H9 (cell line): ENCODE results near the gene TMEM187. TPM values are rescaled to one million over a fixed set of nuclear protein-coding genes. Genes with fewer than 3 reads are reported as not detected.

ENCODE experiments used
- DNase-seq: peaks from one replicate; pipeline ENCODE4 v3.0.0-alpha.2; 2017
- H2AFZ ChIP-seq: one replicate; pipeline ENCODE4 v1.6.1; 2013; ENCODE audit warnings: mild to moderate bottlenecking, low read length, control low read depth, moderate library complexity
- H2AK5ac ChIP-seq: 2 replicates; pipeline ENCODE4 v1.6.1; 2013; ENCODE audit warnings: low read length, control low read depth, mixed read lengths; ENCODE audit not compliant: insufficient read length
- H2BK120ac ChIP-seq: one replicate; pipeline ENCODE4 v1.6.1; 2013; ENCODE audit warnings: low read depth, mild to moderate bottlenecking, low read length, control low read depth, inconsistent platforms; ENCODE audit not compliant: poor library complexity, severe bottlenecking
- H2BK12ac ChIP-seq: 2 replicates; pipeline ENCODE4 v1.6.1; 2013; ENCODE audit warnings: low read length, control low read depth, mixed read lengths, low read depth; ENCODE audit not compliant: insufficient read length
- H2BK15ac ChIP-seq: 2 replicates; pipeline ENCODE4 v1.6.1; 2013; ENCODE audit warnings: low read depth, low read length, control low read depth
- H2BK20ac ChIP-seq: one replicate; pipeline ENCODE4 v1.6.1; 2013; ENCODE audit warnings: low read depth, mild to moderate bottlenecking, low read length, control low read depth, inconsistent platforms; ENCODE audit not compliant: poor library complexity, severe bottlenecking
- H2BK5ac ChIP-seq: 2 replicates; pipeline ENCODE4 v1.6.1; 2013; ENCODE audit warnings: low read length, control low read depth, mixed read lengths; ENCODE audit not compliant: insufficient read length
- H3K14ac ChIP-seq: 2 replicates; pipeline ENCODE4 v1.6.1; 2013; ENCODE audit warnings: low read length, control low read depth; ENCODE audit not compliant: insufficient read depth
- H3K18ac ChIP-seq: 2 replicates; pipeline ENCODE4 v1.6.1; 2013; ENCODE audit warnings: low read depth, mild to moderate bottlenecking, mixed read lengths, low read length, control low read depth; ENCODE audit not compliant: insufficient read length
- H3K23ac ChIP-seq: 2 replicates; pipeline ENCODE4 v1.6.1; 2013; ENCODE audit warnings: low read length, control low read depth, mixed read lengths, low read depth; ENCODE audit not compliant: insufficient read length
- H3K23me2 ChIP-seq: 2 replicates; pipeline ENCODE4 v1.6.1; 2013; ENCODE audit warnings: low read depth, mild to moderate bottlenecking, mixed read lengths, low read length, control low read depth; ENCODE audit not compliant: insufficient read length, poor library complexity, severe bottlenecking
- H3K27ac ChIP-seq: 2 replicates; pipeline ENCODE4 v1.5.1; 2013; ENCODE audit warnings: low read length, control low read depth, mixed read lengths, low read depth; ENCODE audit not compliant: insufficient read length
- H3K27me3 ChIP-seq: 2 replicates; pipeline ENCODE4 v1.6.1; 2013; ENCODE audit warnings: low read length, control low read depth, inconsistent platforms; ENCODE audit not compliant: insufficient read depth
- H3K4ac ChIP-seq: 2 replicates; pipeline ENCODE4 v1.6.1; 2013; ENCODE audit warnings: low read depth, mild to moderate bottlenecking, control low read depth, inconsistent platforms, low read length, moderate library complexity
- H3K4me1 ChIP-seq: 2 replicates; pipeline ENCODE4 v1.6.1; 2013; ENCODE audit warnings: low read length, control low read depth, inconsistent platforms; ENCODE audit not compliant: insufficient read depth
- H3K4me2 ChIP-seq: 2 replicates; pipeline ENCODE4 v1.6.1; 2013; ENCODE audit warnings: low read length, control low read depth, mixed read lengths; ENCODE audit not compliant: insufficient read length, insufficient read depth
- H3K56ac ChIP-seq: 2 replicates; pipeline ENCODE4 v1.6.1; 2013; ENCODE audit warnings: low read depth, mild to moderate bottlenecking, mixed read lengths, low read length, control low read depth; ENCODE audit not compliant: insufficient read length
- H3K79me1 ChIP-seq: 2 replicates; pipeline ENCODE4 v1.6.1; 2013; ENCODE audit warnings: low read depth, mild to moderate bottlenecking, moderate library complexity, low read length, control low read depth, inconsistent platforms; ENCODE audit not compliant: insufficient read depth, poor library complexity, severe bottlenecking
- H3K79me2 ChIP-seq: 2 replicates; pipeline ENCODE4 v1.6.1; 2013; ENCODE audit warnings: low read length, control low read depth, inconsistent platforms; ENCODE audit not compliant: insufficient read depth
- H3K9ac ChIP-seq: 2 replicates; pipeline ENCODE4 v1.6.1; 2013; ENCODE audit warnings: low read length, control low read depth, mixed read lengths; ENCODE audit not compliant: insufficient read length; ENCODE audit errors: extremely low read depth
- H3K9me3 ChIP-seq: one replicate; pipeline ENCODE4 v1.6.1; 2013; ENCODE audit warnings: low read depth, low read length, inconsistent platforms; ENCODE audit not compliant: control insufficient read depth
- H3T11ph ChIP-seq: one replicate; pipeline ENCODE4 v1.6.1; 2013; ENCODE audit warnings: mild to moderate bottlenecking, low read length, control low read depth, inconsistent platforms
- H4K20me1 ChIP-seq: one replicate; pipeline ENCODE4 v1.6.1; 2013; ENCODE audit not compliant: control insufficient read depth, insufficient read length, insufficient read depth
- H4K5ac ChIP-seq: 2 replicates; pipeline ENCODE4 v1.6.1; 2013; ENCODE audit warnings: low read depth, mild to moderate bottlenecking, mixed read lengths, low read length, control low read depth; ENCODE audit not compliant: insufficient read length
- H4K8ac ChIP-seq: replicated peaks from 2 replicates; pipeline ENCODE4 v1.6.1; 2013; ENCODE audit warnings: low read length, control low read depth, mixed read lengths, low read depth; ENCODE audit not compliant: insufficient read length
- H4K91ac ChIP-seq: 2 replicates; pipeline ENCODE4 v1.6.1; 2013; ENCODE audit warnings: low read depth, mild to moderate bottlenecking, moderate library complexity, mixed read lengths, low read length, control low read depth; ENCODE audit not compliant: insufficient read length
- H3K27ac Mint-ChIP-seq, 3 experiments: 2 replicates in 2 of 3; 3 replicates in 1 of 3; pipeline ENCODE4 v1.8.0; 2020 to 2021; ENCODE audit warnings: mixed read lengths in 3 of 3, mild to moderate bottlenecking in 1 of 3, moderate library complexity in 1 of 3
- H3K27me3 Mint-ChIP-seq: 2 replicates; pipeline ENCODE4 v1.8.0; 2021; ENCODE audit warnings: low read depth, mild to moderate bottlenecking, moderate library complexity, mixed read lengths
- H3K36me3 Mint-ChIP-seq, 3 experiments: 2 replicates in 2 of 3; 3 replicates in 1 of 3; pipeline ENCODE4 v1.8.0; 2020 to 2021; ENCODE audit warnings: low read depth in 3 of 3, mixed read lengths in 3 of 3; ENCODE audit not compliant: insufficient read depth in 1 of 3
- H3K4me1 Mint-ChIP-seq, 2 experiments: 2 replicates each; pipeline ENCODE4 v1.8.0; 2020; ENCODE audit warnings: mixed read lengths in 2 of 2
- H3K4me3 Mint-ChIP-seq, 2 experiments: 2 replicates in 1 of 2; 3 replicates in 1 of 2; pipeline ENCODE4 v1.8.0; 2020 to 2021; ENCODE audit warnings: mild to moderate bottlenecking in 2 of 2, mixed read lengths in 2 of 2, moderate library complexity in 1 of 2
- H3K9me3 Mint-ChIP-seq, 2 experiments: 2 replicates in 1 of 2; 3 replicates in 1 of 2; pipeline ENCODE4 v1.8.0; 2020; ENCODE audit warnings: mild to moderate bottlenecking in 2 of 2, mixed read lengths in 2 of 2, moderate library complexity in 1 of 2
- WGBS: extraction: QIAGEN DNeasy Blood & Tissue Kit; methylation state at CpG from one replicate; pipeline ENCODE4 v1.1.7; 2013; ENCODE audit warnings: missing lambda C conversion rate, low lambda C conversion rate, mixed read lengths; ENCODE audit not compliant: insufficient read length; ENCODE audit errors: extremely low coverage; 5-methylcytosine and 5-hydroxymethylcytosine counted together
- total RNA-seq: library from RNA; stranded (reverse); gene quantifications from 2 replicates; pipeline ENCODE4 v1.2.1, GENCODE V29; 2021
- TF ChIP-seq, protein P1 (sequence below): fragments of 200-600 bp; sonication (generic); conservative IDR thresholded peaks from 3 replicates; pipeline ENCODE4 v1.8.0; 2021; ENCODE audit warnings: antibody characterized with exemption, mild to moderate bottlenecking

The TMEM187 gene
- total RNA-seq, 1 experiment from 2014 or later = 2.7 TPM

- Histone ChIP-seq H3K79me1 (no peaks in the 10 kb centered on the region), H3K27me3 (no peaks in the 10 kb centered on the region), H2AFZ (no peak overlapping the region), H3K18ac (no peak overlapping the region), H3K9me3 (peaks cover 22% of the 10 kb centered on the region), H4K91ac (no peak overlapping the region), H3K79me2 (no peaks in the 10 kb centered on the region; the same call in 1 of the 2 replicates), H3K4me2 (no peak overlapping the region), H3K27ac (no peak overlapping the region), H3K23me2 (peaks cover 28% of the 10 kb centered on the region), H2AK5ac (no peak overlapping the region), H4K20me1 (no peaks in the 10 kb centered on the region), H2BK15ac (no peak overlapping the region), H3K56ac (no peak overlapping the region), H4K5ac (no peak overlapping the region), H3T11ph (no peak overlapping the region), H2BK120ac (no peak overlapping the region), H4K8ac (no peak overlapping the region), H3K14ac (no peak overlapping the region), H2BK20ac (no peak overlapping the region), H3K4ac (no peak overlapping the region), H3K4me1 (no peaks in the 10 kb centered on the region), H3K9ac (no peak overlapping the region), H2BK5ac (no peak overlapping the region), H3K23ac (no peak overlapping the region), H2BK12ac (no peak overlapping the region)
- no peak for DNase-seq
- Mint-ChIP-seq H3K4me1 (peaks cover 4 to 32% of the 10 kb centered on the region in 2 experiments), H3K36me3 (peaks cover 19 to 43% (median 26%) of the 10 kb centered on the region in 3 experiments), H3K4me3 (peak overlapping the region in 1 of 2 experiments; percentile 42; a peak in 1 of 5 replicates), H3K9me3 (peaks cover 53 to 63% of the 10 kb centered on the region in 2 experiments), H3K27me3 (no peaks in the 10 kb centered on the region; the same call in 1 of the 2 replicates), H3K27ac (peak overlapping the region in 1 of 3 experiments; percentile 44; a peak in 1 of 7 replicates)
- TF ChIP-seq, protein P1, sequence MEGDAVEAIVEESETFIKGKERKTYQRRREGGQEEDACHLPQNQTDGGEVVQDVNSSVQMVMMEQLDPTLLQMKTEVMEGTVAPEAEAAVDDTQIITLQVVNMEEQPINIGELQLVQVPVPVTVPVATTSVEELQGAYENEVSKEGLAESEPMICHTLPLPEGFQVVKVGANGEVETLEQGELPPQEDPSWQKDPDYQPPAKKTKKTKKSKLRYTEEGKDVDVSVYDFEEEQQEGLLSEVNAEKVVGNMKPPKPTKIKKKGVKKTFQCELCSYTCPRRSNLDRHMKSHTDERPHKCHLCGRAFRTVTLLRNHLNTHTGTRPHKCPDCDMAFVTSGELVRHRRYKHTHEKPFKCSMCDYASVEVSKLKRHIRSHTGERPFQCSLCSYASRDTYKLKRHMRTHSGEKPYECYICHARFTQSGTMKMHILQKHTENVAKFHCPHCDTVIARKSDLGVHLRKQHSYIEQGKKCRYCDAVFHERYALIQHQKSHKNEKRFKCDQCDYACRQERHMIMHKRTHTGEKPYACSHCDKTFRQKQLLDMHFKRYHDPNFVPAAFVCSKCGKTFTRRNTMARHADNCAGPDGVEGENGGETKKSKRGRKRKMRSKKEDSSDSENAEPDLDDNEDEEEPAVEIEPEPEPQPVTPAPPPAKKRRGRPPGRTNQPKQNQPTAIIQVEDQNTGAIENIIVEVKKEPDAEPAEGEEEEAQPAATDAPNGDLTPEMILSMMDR = no peak
- WGBS = no CpG with 5 or more reads among the region's 31 CpGs
Observed at GRCh38 chrX:153930011-153930910, 42.3 kb upstream of the TMEM187 start.
